ENCODE data around the gene PAOX. TPM values are rescaled to one million over a fixed set of nuclear protein-coding genes. Genes with fewer than 3 reads are reported as not detected.

The PAOX gene
- total and polyA plus RNA-seq, 12 donors: 1.5 to 4.4 (median 3.0) TPM

DNA sequence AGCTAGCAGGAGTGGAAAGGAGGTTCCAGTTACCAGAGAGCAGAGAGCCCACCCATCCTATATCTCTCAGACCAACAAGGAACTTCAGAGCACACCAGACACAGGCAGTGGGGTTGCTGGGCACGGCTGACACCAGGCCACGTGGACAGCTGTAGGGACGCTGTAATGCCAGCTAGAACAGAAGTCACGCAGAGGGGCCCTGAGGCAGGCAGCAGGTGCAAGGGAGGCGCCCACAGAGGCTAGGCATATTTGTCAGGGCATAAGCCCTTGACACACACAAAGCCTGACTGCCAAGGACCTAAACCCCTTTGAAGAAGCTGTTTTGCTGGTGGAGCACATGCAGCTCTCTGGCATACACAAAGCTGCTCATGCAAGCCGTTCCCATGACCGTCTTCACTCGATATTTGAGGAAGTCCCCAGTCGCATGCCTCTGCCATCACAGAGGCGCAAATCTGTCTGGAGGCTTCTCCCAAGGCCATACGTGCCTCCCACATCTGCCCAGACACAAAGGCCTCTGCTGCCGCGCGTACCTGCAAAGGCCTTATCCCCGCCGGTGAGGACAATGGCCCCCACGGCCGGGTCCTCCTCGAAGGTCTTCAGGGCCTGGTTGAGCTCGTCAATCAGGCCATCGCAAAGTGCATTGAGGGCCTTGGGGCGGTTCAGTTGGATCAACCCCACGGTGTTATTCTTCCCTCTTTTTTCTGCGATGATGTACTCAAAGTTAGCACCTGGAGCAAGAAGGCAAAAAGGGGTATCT lies 8.9 kb upstream of the PAOX start:
- intact Hi-C loops (cut with DNase I): no loop called here
- ATAC-seq (no peak), DNase-seq (no peak)
- 91 to 93% methylated on average over 24 of the region's 24 CpGs for WGBS, 2 donors
- Histone ChIP-seq H3K4me1 (peaks cover 4 to 23% (median 14%) of the 10 kb centered on the region in 9 donors), H3K27ac (no peak overlapping the region), H3K9me3 (no peaks in the 10 kb centered on the region), H3K4me3 (no peak overlapping the region), H3K27me3 (no peaks in the 10 kb centered on the region), H3K36me3 (peaks cover 0 to 64% (median 45%) of the 10 kb centered on the region in 9 donors)
- TF ChIP-seq, protein P1, sequence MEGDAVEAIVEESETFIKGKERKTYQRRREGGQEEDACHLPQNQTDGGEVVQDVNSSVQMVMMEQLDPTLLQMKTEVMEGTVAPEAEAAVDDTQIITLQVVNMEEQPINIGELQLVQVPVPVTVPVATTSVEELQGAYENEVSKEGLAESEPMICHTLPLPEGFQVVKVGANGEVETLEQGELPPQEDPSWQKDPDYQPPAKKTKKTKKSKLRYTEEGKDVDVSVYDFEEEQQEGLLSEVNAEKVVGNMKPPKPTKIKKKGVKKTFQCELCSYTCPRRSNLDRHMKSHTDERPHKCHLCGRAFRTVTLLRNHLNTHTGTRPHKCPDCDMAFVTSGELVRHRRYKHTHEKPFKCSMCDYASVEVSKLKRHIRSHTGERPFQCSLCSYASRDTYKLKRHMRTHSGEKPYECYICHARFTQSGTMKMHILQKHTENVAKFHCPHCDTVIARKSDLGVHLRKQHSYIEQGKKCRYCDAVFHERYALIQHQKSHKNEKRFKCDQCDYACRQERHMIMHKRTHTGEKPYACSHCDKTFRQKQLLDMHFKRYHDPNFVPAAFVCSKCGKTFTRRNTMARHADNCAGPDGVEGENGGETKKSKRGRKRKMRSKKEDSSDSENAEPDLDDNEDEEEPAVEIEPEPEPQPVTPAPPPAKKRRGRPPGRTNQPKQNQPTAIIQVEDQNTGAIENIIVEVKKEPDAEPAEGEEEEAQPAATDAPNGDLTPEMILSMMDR (IDR thresholded peaks at IDR 0.05): no peak

DNA sequence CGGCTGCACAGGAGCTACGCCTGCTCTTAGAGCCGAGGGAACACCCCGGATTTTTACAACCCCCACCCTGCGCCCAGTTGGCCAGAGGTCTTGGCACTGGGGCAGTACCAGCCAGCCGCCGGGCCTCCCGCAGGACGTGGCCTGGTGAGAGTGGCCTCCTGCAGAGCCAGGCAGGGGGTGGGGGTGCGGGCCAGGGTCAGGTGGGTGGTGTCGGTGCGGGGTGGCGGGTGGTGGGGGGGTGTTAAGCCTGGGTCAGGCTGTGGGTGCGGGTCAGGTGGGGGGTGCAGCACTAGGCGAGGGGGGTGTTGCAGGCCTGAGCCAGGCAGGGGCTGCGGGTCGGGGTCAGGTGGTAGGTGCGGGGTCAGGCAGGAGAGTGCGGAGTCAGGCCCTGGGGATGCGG lies 6.6 kb upstream of the PAOX start:
- peak in 2 of 8 donors; percentile 3 to 34 for ATAC-seq
- H3K4me3 ChIP-seq: peak overlapping the region in 9 of 10 donors; percentile 70 to 94 (median 79)
- no peaks in the 10 kb centered on the region for H3K27me3 ChIP-seq
- no peak for DNase-seq
- intact Hi-C loops (cut with DNase I): no loop called here
- 37 to 44% methylated on average over 19 to 20 of the region's 20 CpGs for WGBS, 2 donors
- peaks cover 4 to 22% (median 15%) of the 10 kb centered on the region in 9 donors for H3K4me1 ChIP-seq
- H3K27ac ChIP-seq: no peak overlapping the region
- TF ChIP-seq, protein P1 (IDR thresholded peaks at IDR 0.05): no peak
- H3K36me3 ChIP-seq: peaks cover 0 to 42% (median 26%) of the 10 kb centered on the region in 9 donors
- H3K9me3 ChIP-seq: no peaks in the 10 kb centered on the region

DNA sequence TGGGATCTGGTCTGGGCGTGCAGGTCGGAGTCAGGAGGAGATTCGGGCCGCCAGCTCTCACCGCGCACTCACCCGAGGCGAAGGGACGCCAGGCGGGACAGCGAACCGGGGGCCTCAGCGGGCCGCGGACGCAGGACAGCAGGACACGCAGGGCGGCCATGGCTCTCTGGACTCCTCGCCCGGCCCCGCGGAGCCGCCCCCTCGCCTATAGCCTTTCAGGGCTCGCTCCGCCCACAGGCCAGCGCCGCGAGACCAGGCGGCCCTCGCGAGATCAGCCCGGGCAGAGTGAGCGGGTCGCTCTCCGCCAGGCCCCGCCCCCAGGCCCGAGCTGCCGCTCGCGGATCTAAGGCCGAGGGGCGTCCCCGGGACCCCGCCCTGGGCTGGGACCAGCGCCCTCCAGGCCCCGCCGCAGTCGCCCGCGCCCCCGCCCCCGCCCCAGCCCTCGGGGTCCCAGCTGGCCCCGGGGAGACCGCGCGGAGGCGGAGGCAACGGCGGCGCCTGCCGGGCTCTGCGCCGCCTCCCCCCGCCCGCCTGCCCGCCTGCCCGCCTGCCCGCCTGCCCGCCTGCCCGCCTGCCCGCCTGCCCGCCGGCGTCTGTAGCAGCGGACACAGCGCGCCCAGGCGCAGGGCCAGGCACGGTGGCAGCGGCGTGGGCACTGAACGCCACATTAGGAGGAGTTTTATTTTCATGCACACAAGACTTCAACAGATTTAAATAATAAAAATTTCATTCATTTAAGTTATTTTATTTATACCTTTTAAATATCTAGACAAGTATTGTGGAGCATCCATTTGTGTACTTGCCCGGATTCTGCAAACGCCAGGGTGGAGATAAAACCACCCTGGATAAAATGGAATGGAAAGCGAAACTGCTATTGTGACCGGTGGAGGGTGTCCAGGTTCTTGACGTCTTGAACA lies 5.6 kb upstream of the PAOX start, which contains the start of gene ECHS1:
ECHS1 (minus strand) TSS at position 181 of the 917 bp plus-strand sequence; CDS start at position 160, 21 bp downstream.
- H3K36me3 ChIP-seq: peaks cover 0 to 33% (median 23%) of the 10 kb centered on the region in 9 donors
- peaks cover 7 to 30% (median 23%) of the 10 kb centered on the region in 9 donors for H3K4me1 ChIP-seq
- WGBS, 2 donors: 1 to 2% methylated on average over 55 to 87 of the region's 89 CpGs
- ATAC-seq (peak; percentile 98 to 99 (median 99)), DNase-seq (peak; percentile 96 to 98)
- H3K27ac ChIP-seq: peak within 1 kb of the TSS; percentile 83 to 94 (median 92)
- H3K9me3 ChIP-seq: no peaks in the 10 kb centered on the region
- H3K27me3 ChIP-seq: no peaks in the 10 kb centered on the region
- intact Hi-C loops (cut with DNase I): no loop called here
- H3K4me3 ChIP-seq: peak within 1 kb of the TSS; percentile 19 to 94 (median 78)
- TF ChIP-seq, protein P1 (IDR thresholded peaks at IDR 0.05): no peak

Data from heart right ventricle (tissue), 16 donors.